SK-N-SH (cell line): ENCODE results near the gene RGR. TPM values are rescaled to one million over a fixed set of nuclear protein-coding genes. Genes with fewer than 3 reads are reported as not detected.

Experiments used
- CTCF ChIA-PET: fragments of 300-600, 350-600 bp; formaldehyde crosslinking; extraction: SDS; loops from one replicate; lab custom pipeline; 2021; lab: Yijun Ruan, JAX
- POLR2A ChIA-PET: fragments of 350-600 bp; sonication (Branson Sonifier 250); formaldehyde crosslinking; extraction: SDS; loops from one replicate; lab custom pipeline; 2020; ENCODE audit warnings: antibody characterized with exemption, inconsistent platforms; lab: Yijun Ruan, JAX
- DNase-seq: peaks from one replicate; pipeline ENCODE4 v3.0.0; 2012
- H2AFZ ChIP-seq: fragments of 200-600 bp; sonication (generic); 2 replicates; pipeline ENCODE4 v1.8.1; 2016; ENCODE audit warnings: antibody characterized with exemption, mild to moderate bottlenecking, low read depth
- H3F3A ChIP-seq: fragments of 200-600 bp; sonication (generic); replicated peaks from 2 replicates; pipeline ENCODE3; 2016; ENCODE audit warnings: antibody characterized with exemption, mild to moderate bottlenecking; ENCODE audit not compliant: insufficient read depth
- H3K27ac ChIP-seq, 2 experiments: fragments of 200-500 bp in 1 of 2; fragments of 200-600 bp in 1 of 2; sonication (Bioruptor generic) in 1 of 2; sonication (generic), shearing (Covaris generic) in 1 of 2; 2 replicates each; pipeline versions ENCODE4 v1.5.1 to v1.6.1; 2014 to 2016; ENCODE audit warnings: low read depth in 2 of 2, inconsistent platforms in 1 of 2, low read length in 1 of 2, mild to moderate bottlenecking in 1 of 2, mixed read lengths in 1 of 2
- H3K27me3 ChIP-seq: fragments of 200-600 bp; sonication (generic), shearing (Covaris generic); 2 replicates; pipeline ENCODE4 v1.6.1; 2016; ENCODE audit warnings: mixed run types; ENCODE audit not compliant: insufficient read depth
- H3K36me3 ChIP-seq, 2 experiments: fragments of 200-500 bp in 1 of 2; fragments of 200-600 bp in 1 of 2; sonication (Bioruptor generic) in 1 of 2; sonication (generic) in 1 of 2; replicated peaks in 1 of 2; 2 replicates each; pipeline versions ENCODE3 to v1.5.1; 2014 to 2016; ENCODE audit warnings: low read length in 1 of 2, mild to moderate bottlenecking in 1 of 2; ENCODE audit not compliant: insufficient read depth in 2 of 2, control insufficient read depth in 1 of 2
- H3K4me1 ChIP-seq, 2 experiments: fragments of 200-500 bp in 1 of 2; fragments of 200-600 bp in 1 of 2; sonication (Bioruptor generic) in 1 of 2; sonication (generic), shearing (Covaris generic) in 1 of 2; 2 replicates each; pipeline versions ENCODE4 v1.5.1 to v1.6.1; 2014 to 2016; ENCODE audit warnings: low read depth in 1 of 2, low read length in 1 of 2, mixed run types in 1 of 2; ENCODE audit not compliant: insufficient read depth in 2 of 2, control insufficient read depth in 1 of 2
- H3K4me2 ChIP-seq: fragments of 200-600 bp; sonication (generic), shearing (Covaris generic); 2 replicates; pipeline ENCODE4 v1.6.1; 2017; ENCODE audit warnings: mixed run types
- H3K4me3 ChIP-seq, 2 experiments: fragments of 200-500 bp in 1 of 2; fragments of 200-600 bp in 1 of 2; sonication (Bioruptor generic) in 1 of 2; sonication (generic), shearing (Covaris generic) in 1 of 2; 2 replicates each; pipeline versions ENCODE4 v1.5.1 to v1.8.1; 2014 to 2016; ENCODE audit warnings: low read depth in 2 of 2, inconsistent platforms in 1 of 2, low read length in 1 of 2, mild to moderate bottlenecking in 1 of 2, mixed read lengths in 1 of 2, moderate library complexity in 1 of 2
- H3K79me2 ChIP-seq: fragments of 200-600 bp; sonication (generic); 2 replicates; pipeline ENCODE4 v1.8.1; 2017; ENCODE audit warnings: mild to moderate bottlenecking; ENCODE audit not compliant: insufficient read depth
- H3K9ac ChIP-seq: fragments of 200-600 bp; sonication (generic); 2 replicates; pipeline ENCODE4 v1.6.1; 2017; ENCODE audit warnings: mixed run types
- H3K9me2 ChIP-seq: fragments of 200-600 bp; sonication (generic); 2 replicates; pipeline ENCODE4 v1.6.1; 2017; ENCODE audit warnings: mixed run types
- H3K9me3 ChIP-seq: fragments of 200-600 bp; sonication (generic); 2 replicates; pipeline ENCODE4 v1.6.1; 2017; ENCODE audit warnings: mixed run types, mild to moderate bottlenecking, moderate library complexity
- H4K20me1 ChIP-seq: fragments of 200-600 bp; sonication (generic); 2 replicates; pipeline ENCODE4 v1.6.1; 2017; ENCODE audit warnings: mild to moderate bottlenecking, mixed run types; ENCODE audit not compliant: insufficient read depth
- CHD2 ChIP-seq: fragments of 150-350 bp; IDR thresholded peaks from 2 replicates; pipeline ENCODE4 v1.6.1; 2018; ENCODE audit warnings: low read length; ENCODE audit not compliant: partially characterized antibody
- ELF1 ChIP-seq: IDR thresholded peaks from 2 replicates; pipeline ENCODE4 v1.4.0; 2012
- EP300 ChIP-seq, 2 experiments: IDR thresholded peaks; 2 replicates each; pipeline versions ENCODE4 v1.4.0 to v1.6.1; 2012; ENCODE audit warnings: borderline replicate concordance in 1 of 2, low read depth in 1 of 2, low read length in 1 of 2
- EZH2phosphoT487 ChIP-seq: fragments of 200-600 bp; sonication (generic); IDR thresholded peaks from 2 replicates; pipeline ENCODE4 v1.6.1; 2017; ENCODE audit warnings: low read depth, mixed run types, mild to moderate bottlenecking, antibody characterized with exemption, moderate library complexity, borderline replicate concordance
- FOSL2 ChIP-seq: IDR thresholded peaks from 2 replicates; pipeline ENCODE4 v1.4.0; 2012; ENCODE audit warnings: low read depth, mild to moderate bottlenecking, moderate library complexity, borderline replicate concordance
- FOXJ3 ChIP-seq: sonication (generic); formaldehyde crosslinking; IDR thresholded peaks from 2 replicates; pipeline ENCODE4 v1.5.1; 2020; ENCODE audit warnings: mild to moderate bottlenecking, missing genetic modification reagents
- FOXM1 ChIP-seq: IDR thresholded peaks from 2 replicates; pipeline ENCODE4 v1.4.0; 2012; ENCODE audit warnings: low read depth, mild to moderate bottlenecking
- GABPA ChIP-seq: IDR thresholded peaks from 2 replicates; pipeline ENCODE4 v1.4.0; 2012; ENCODE audit warnings: low read depth, mild to moderate bottlenecking
- GATA2 ChIP-seq: sonication (generic); formaldehyde crosslinking; IDR thresholded peaks from 2 replicates; pipeline ENCODE4 v1.5.0; 2020; ENCODE audit warnings: mild to moderate bottlenecking, missing genetic modification reagents
- JUND ChIP-seq: IDR thresholded peaks from 2 replicates; pipeline ENCODE4 v1.4.0; 2012
- MEF2A ChIP-seq: IDR thresholded peaks from 2 replicates; pipeline ENCODE4 v1.4.0; 2012; ENCODE audit warnings: low read depth, borderline replicate concordance
- NFIC ChIP-seq: IDR thresholded peaks from 2 replicates; pipeline ENCODE4 v1.4.0; 2012; ENCODE audit warnings: borderline replicate concordance
- NRF1 ChIP-seq: IDR thresholded peaks from 2 replicates; pipeline ENCODE4 v1.6.1; 2012; ENCODE audit warnings: low read depth, mild to moderate bottlenecking, low read length
- POLR2AphosphoS5 ChIP-seq: IDR thresholded peaks from 2 replicates; pipeline ENCODE4 v1.6.1; 2012; ENCODE audit warnings: low read depth, low read length
- RAD21 ChIP-seq: IDR thresholded peaks from 2 replicates; pipeline ENCODE4 v1.6.1; 2012; ENCODE audit warnings: mild to moderate bottlenecking, low read length
- RFX5 ChIP-seq: IDR thresholded peaks from 2 replicates; pipeline ENCODE4 v1.6.1; 2012; ENCODE audit warnings: mild to moderate bottlenecking, improper control_type of control experiment, low read length
- RXRA ChIP-seq: IDR thresholded peaks from 2 replicates; pipeline ENCODE4 v1.4.0; 2012; ENCODE audit warnings: low read depth, mild to moderate bottlenecking, borderline replicate concordance
- SIN3A ChIP-seq: IDR thresholded peaks from 2 replicates; pipeline ENCODE4 v1.6.1; 2012; ENCODE audit warnings: low read depth, mild to moderate bottlenecking, low read length, moderate library complexity, borderline replicate concordance
- YY1 ChIP-seq: IDR thresholded peaks from 2 replicates; pipeline ENCODE4 v1.4.0; 2012; ENCODE audit warnings: low read depth, mild to moderate bottlenecking
- WGBS: methylation state at CpG from one replicate; pipeline ENCODE4 v1.1.6; 2017; ENCODE audit warnings: low lambda C conversion rate; 5-methylcytosine and 5-hydroxymethylcytosine counted together
- polyA plus RNA-seq, 3 experiments: library from polyadenylated mRNA; depleted of rRNA; stranded (reverse); fragments of >200 nt; gene quantifications; 2 replicates each; pipeline ENCODE4 v1.2.3, GENCODE V29; 2012
- TF ChIP-seq, protein P1 (sequence below): IDR thresholded peaks from 2 replicates; pipeline ENCODE4 v1.6.1; 2012; ENCODE audit warnings: mild to moderate bottlenecking, low read depth, low read length, moderate library complexity
- TF ChIP-seq, protein P2 (sequence below): fragments of 150-350 bp; IDR thresholded peaks from 2 replicates; pipeline ENCODE4 v1.6.1; 2017; ENCODE audit warnings: antibody characterized with exemption, low read length, low read depth, borderline replicate concordance
- TF ChIP-seq, protein P3 (sequence below): IDR thresholded peaks from 2 replicates; pipeline ENCODE4 v1.4.0; 2012; ENCODE audit warnings: low read depth, borderline replicate concordance
- TF ChIP-seq, protein P4 (sequence below): fragments of 200-600 bp; sonication (generic); IDR thresholded peaks from 2 replicates; pipeline ENCODE4 v1.6.1; 2017; ENCODE audit warnings: antibody characterized with exemption, mild to moderate bottlenecking, moderate library complexity

The RGR gene
- polyA plus RNA-seq, 1 of the 3 experiments (the other 2 are of a cell fraction): not detected

DNA sequence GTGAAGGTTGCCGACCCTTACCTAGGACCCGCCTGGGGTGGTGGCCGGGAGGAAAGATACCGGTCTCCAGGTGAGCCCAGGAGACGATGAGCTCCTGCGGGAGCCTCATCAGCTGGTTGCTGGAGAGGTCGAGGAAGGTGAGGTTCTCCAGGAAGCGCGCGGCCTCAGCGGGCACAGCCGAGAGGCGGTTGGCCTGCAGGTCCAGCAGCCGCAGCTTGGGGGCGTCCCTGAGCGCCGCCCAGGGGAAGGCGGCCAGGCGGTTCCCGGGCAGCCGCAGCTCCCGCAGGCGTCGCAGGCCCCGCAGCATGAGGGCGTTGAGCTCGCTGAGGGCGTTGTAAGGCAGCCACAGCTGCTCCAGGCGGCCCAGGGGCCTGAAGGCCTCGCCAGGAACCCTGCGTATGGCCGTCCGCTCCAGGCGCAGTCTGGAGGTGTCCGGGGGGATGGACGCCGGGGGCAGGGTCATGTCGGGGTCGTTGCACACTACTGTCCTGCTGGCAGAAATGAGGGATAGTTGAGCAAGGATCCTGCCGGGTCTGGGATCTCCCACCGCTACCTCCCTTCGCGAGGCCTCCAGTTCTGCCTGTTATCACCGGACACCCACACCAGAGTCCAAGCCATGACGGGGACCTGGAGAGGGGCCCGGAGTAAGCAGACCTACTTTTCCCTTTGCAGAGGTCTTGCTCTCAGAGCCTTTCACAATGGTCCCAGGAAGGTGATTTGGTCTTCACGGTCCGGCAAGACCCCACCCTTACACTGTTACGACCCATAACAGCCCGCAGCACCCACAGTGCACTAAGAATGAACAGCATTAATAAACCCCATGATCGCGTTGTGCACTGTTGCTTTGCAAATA, 7.4 kb upstream of the RGR start (continued):
- TF ChIP-seq, protein P1, sequence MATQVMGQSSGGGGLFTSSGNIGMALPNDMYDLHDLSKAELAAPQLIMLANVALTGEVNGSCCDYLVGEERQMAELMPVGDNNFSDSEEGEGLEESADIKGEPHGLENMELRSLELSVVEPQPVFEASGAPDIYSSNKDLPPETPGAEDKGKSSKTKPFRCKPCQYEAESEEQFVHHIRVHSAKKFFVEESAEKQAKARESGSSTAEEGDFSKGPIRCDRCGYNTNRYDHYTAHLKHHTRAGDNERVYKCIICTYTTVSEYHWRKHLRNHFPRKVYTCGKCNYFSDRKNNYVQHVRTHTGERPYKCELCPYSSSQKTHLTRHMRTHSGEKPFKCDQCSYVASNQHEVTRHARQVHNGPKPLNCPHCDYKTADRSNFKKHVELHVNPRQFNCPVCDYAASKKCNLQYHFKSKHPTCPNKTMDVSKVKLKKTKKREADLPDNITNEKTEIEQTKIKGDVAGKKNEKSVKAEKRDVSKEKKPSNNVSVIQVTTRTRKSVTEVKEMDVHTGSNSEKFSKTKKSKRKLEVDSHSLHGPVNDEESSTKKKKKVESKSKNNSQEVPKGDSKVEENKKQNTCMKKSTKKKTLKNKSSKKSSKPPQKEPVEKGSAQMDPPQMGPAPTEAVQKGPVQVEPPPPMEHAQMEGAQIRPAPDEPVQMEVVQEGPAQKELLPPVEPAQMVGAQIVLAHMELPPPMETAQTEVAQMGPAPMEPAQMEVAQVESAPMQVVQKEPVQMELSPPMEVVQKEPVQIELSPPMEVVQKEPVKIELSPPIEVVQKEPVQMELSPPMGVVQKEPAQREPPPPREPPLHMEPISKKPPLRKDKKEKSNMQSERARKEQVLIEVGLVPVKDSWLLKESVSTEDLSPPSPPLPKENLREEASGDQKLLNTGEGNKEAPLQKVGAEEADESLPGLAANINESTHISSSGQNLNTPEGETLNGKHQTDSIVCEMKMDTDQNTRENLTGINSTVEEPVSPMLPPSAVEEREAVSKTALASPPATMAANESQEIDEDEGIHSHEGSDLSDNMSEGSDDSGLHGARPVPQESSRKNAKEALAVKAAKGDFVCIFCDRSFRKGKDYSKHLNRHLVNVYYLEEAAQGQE: no peak
- no peak for TF ChIP-seq RFX5
- TF ChIP-seq, protein P2, sequence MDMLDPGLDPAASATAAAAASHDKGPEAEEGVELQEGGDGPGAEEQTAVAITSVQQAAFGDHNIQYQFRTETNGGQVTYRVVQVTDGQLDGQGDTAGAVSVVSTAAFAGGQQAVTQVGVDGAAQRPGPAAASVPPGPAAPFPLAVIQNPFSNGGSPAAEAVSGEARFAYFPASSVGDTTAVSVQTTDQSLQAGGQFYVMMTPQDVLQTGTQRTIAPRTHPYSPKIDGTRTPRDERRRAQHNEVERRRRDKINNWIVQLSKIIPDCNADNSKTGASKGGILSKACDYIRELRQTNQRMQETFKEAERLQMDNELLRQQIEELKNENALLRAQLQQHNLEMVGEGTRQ: no peak
- TF ChIP-seq SIN3A: no peak
- TF ChIP-seq RXRA: no peak
- TF ChIP-seq MEF2A: no peak
- no peak for TF ChIP-seq EP300 (IDR thresholded peaks at IDR 0.05; ENCODE audit: borderline replicate concordance in 1 of 2, low read depth in 1 of 2, low read length in 1 of 2)
- TF ChIP-seq, all 33 proteins: peak for 0

DNA sequence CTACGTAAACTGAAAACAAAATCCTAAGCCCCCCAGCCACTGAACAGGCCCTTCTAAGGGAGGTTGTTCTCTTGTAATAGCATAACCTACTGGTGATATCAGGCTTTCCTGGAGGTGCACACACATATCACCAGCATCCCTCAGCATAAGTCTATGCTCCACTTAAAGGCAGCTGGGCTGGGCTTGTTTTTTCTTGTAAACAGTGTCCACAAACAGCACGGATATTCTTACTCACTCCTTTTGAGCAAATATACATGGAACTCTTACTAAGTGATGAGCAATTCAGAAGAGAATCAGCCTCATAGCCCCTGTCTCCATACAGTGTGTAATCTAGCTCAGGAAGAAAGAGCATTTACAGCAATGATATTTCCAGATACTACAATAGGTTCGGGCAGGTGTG, 5.9 kb upstream of the RGR start:
- H3K4me1 ChIP-seq: no peaks in the 10 kb centered on the region
- H3K79me2 ChIP-seq: no peaks in the 10 kb centered on the region
- H3K9me2 ChIP-seq: no peaks in the 10 kb centered on the region
- no peak overlapping the region for H2AFZ ChIP-seq
- H3K9ac ChIP-seq: no peak overlapping the region
- ChIA-PET POLR2A (no interaction called here), CTCF (interaction anchor here (0.5 to 2.0 kb wide), 3 partner anchors 9 to 298 kb away, joined by 3 to 5 read pairs (median 4); no protein-coding TSS in a partner anchor)
- no peak overlapping the region for H3K4me2 ChIP-seq
- no peak for DNase-seq
- TF ChIP-seq GATA2 (no peak), POLR2AphosphoS5 (no peak), YY1 (no peak), RXRA (no peak), MEF2A (no peak), RAD21 (no peak), FOSL2 (no peak), GABPA (no peak), EZH2phosphoT487 (no peak), NFIC (no peak), FOXJ3 (CRISPR knock-in tag) (no peak), JUND (no peak), CHD2 (no peak), FOXM1 (no peak), ELF1 (no peak), NRF1 (no peak)
- TF ChIP-seq, protein P3, sequence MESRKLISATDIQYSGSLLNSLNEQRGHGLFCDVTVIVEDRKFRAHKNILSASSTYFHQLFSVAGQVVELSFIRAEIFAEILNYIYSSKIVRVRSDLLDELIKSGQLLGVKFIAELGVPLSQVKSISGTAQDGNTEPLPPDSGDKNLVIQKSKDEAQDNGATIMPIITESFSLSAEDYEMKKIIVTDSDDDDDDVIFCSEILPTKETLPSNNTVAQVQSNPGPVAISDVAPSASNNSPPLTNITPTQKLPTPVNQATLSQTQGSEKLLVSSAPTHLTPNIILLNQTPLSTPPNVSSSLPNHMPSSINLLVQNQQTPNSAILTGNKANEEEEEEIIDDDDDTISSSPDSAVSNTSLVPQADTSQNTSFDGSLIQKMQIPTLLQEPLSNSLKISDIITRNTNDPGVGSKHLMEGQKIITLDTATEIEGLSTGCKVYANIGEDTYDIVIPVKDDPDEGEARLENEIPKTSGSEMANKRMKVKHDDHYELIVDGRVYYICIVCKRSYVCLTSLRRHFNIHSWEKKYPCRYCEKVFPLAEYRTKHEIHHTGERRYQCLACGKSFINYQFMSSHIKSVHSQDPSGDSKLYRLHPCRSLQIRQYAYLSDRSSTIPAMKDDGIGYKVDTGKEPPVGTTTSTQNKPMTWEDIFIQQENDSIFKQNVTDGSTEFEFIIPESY: no peak
- TF ChIP-seq, protein P4, sequence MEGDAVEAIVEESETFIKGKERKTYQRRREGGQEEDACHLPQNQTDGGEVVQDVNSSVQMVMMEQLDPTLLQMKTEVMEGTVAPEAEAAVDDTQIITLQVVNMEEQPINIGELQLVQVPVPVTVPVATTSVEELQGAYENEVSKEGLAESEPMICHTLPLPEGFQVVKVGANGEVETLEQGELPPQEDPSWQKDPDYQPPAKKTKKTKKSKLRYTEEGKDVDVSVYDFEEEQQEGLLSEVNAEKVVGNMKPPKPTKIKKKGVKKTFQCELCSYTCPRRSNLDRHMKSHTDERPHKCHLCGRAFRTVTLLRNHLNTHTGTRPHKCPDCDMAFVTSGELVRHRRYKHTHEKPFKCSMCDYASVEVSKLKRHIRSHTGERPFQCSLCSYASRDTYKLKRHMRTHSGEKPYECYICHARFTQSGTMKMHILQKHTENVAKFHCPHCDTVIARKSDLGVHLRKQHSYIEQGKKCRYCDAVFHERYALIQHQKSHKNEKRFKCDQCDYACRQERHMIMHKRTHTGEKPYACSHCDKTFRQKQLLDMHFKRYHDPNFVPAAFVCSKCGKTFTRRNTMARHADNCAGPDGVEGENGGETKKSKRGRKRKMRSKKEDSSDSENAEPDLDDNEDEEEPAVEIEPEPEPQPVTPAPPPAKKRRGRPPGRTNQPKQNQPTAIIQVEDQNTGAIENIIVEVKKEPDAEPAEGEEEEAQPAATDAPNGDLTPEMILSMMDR: no peak
- no peaks in the 10 kb centered on the region for H4K20me1 ChIP-seq
- H3K4me3 ChIP-seq: no peak overlapping the region
- H3K9me3 ChIP-seq: no peaks in the 10 kb centered on the region
- no peaks in the 10 kb centered on the region for H3F3A ChIP-seq
- no peaks in the 10 kb centered on the region for H3K36me3 ChIP-seq
- H3K27ac ChIP-seq: no peak overlapping the region
- H3K27me3 ChIP-seq: no peaks in the 10 kb centered on the region
- 26% methylated on average over 3 of the region's 3 CpGs for WGBS
